ENCODE results near the gene NR1D1. TPM values are rescaled to one million over a fixed set of nuclear protein-coding genes. Genes with fewer than 3 reads are reported as not detected.
A peak's percentile ranks its signal among the peaks of the same experiment; 100 is the strongest.

Gene NR1D1
- total and polyA plus RNA-seq, 2 of the 13 experiments (the other 11 are each of a cell fraction or from before 2014, with no cell fraction given): 2.1 to 2.7 TPM

- TF ChIP-seq SNAPC4 (CRISPR knock-in tag; IDR thresholded peaks at IDR 0.05) (peak; percentile 98), MYC (CRISPR knock-in tag; IDR thresholded peaks at IDR 0.05; ENCODE audit: borderline replicate concordance) (peak; percentile 68; the same call in 1 of the 2 replicates), SKI (IDR thresholded peaks at IDR 0.05; ENCODE audit: partially characterized antibody) (no peak), ZNF234 (CRISPR knock-in tag; conservative IDR thresholded peaks at IDR 0.05) (no peak), ZNF839 (CRISPR knock-in tag; IDR thresholded peaks at IDR 0.05; ENCODE audit: borderline replicate concordance) (no peak; the same call in 1 of the 2 replicates), KDM5A (IDR thresholded peaks at IDR 0.05; ENCODE audit: borderline replicate concordance, low read length) (0 out of 2 replicates have a peak, but pooled peaks have one; percentile 18), ZSCAN21 (CRISPR knock-in tag; IDR thresholded peaks at IDR 0.05; ENCODE audit: borderline replicate concordance) (no peak), CSRNP2 (CRISPR knock-in tag; conservative IDR thresholded peaks at IDR 0.05; ENCODE audit: low read depth) (no peak), PAXIP1 (CRISPR knock-in tag; conservative IDR thresholded peaks at IDR 0.05) (peak; percentile 34), SP1 (IDR thresholded peaks at IDR 0.05) (no peak), SP1 (CRISPR knock-in tag; IDR thresholded peaks at IDR 0.05) (no peak), ETV5 (CRISPR knock-in tag; IDR thresholded peaks at IDR 0.05; ENCODE audit: borderline replicate concordance) (no peak; the same call in 1 of the 2 replicates), ZNF10 (CRISPR knock-in tag; IDR thresholded peaks at IDR 0.05; ENCODE audit: borderline replicate concordance, low read depth) (no peak), FLYWCH1 (CRISPR knock-in tag; IDR thresholded peaks at IDR 0.05) (no peak), ZFY (CRISPR knock-in tag; IDR thresholded peaks at IDR 0.05) (peak; percentile 84), MAZ (IDR thresholded peaks at IDR 0.05; ENCODE audit: borderline replicate concordance, low read depth, low read length) (no peak), MAZ (CRISPR knock-in tag; IDR thresholded peaks at IDR 0.05; ENCODE audit: low read depth) (peak; percentile 88), POLR2G (IDR thresholded peaks at IDR 0.05; ENCODE audit: low read depth, low read length) (peak; percentile 68), HES4 (CRISPR knock-in tag; IDR thresholded peaks at IDR 0.05; ENCODE audit: borderline replicate concordance) (peak; percentile 51; the same call in 1 of the 2 replicates)
Measured at GRCh38 chr17:40063187-40063771, 37.1 kb downstream of the NR1D1 start (continued).
